OCI-LY1 (cell line): ENCODE results near the gene OPRM1.

Experiments used
- H2AFZ ChIP-seq: fragments of 200-600 bp; sonication (generic), shearing (Covaris generic); 2 replicates; pipeline ENCODE4 v1.6.0; 2014; ENCODE audit warnings: antibody characterized with exemption, mild to moderate bottlenecking, low read length
- H3F3A ChIP-seq: fragments of 200-600 bp; sonication (generic), shearing (Covaris generic); 2 replicates; pipeline ENCODE4 v1.6.0; 2014; ENCODE audit warnings: mild to moderate bottlenecking, antibody characterized with exemption, low read length, moderate library complexity; ENCODE audit not compliant: insufficient read depth
- H3K27ac ChIP-seq: fragments of 200-600 bp; sonication (generic); 2 replicates; pipeline ENCODE4 v1.5.1; 2014; ENCODE audit warnings: low read length, mixed run types, mild to moderate bottlenecking, low read depth; ENCODE audit not compliant: poor library complexity, severe bottlenecking
- H3K27me3 ChIP-seq: fragments of 200-600 bp; sonication (generic); 2 replicates; pipeline ENCODE4 v1.6.0; 2014; ENCODE audit warnings: antibody characterized with exemption, mild to moderate bottlenecking, low read length, moderate library complexity; ENCODE audit not compliant: insufficient read depth
- H3K36me3 ChIP-seq: fragments of 200-600 bp; sonication (generic); 2 replicates; pipeline ENCODE4 v1.6.1; 2014; ENCODE audit warnings: mild to moderate bottlenecking, antibody characterized with exemption, low read length, moderate library complexity, mixed read lengths; ENCODE audit not compliant: insufficient read depth
- H3K4me1 ChIP-seq: fragments of 200-600 bp; sonication (generic); 2 replicates; pipeline ENCODE4 v1.5.1; 2014; ENCODE audit warnings: mild to moderate bottlenecking, low read length, moderate library complexity; ENCODE audit not compliant: insufficient read depth, severe bottlenecking
- H3K4me2 ChIP-seq: fragments of 200-600 bp; sonication (generic), shearing (Covaris generic); 2 replicates; pipeline ENCODE4 v1.6.1; 2014; ENCODE audit warnings: low read length
- H3K4me3 ChIP-seq: fragments of 200-600 bp; sonication (generic); 2 replicates; pipeline ENCODE4 v1.5.1; 2014; ENCODE audit warnings: low read length, low read depth, mild to moderate bottlenecking, mixed read lengths; ENCODE audit not compliant: poor library complexity, severe bottlenecking
- H3K79me2 ChIP-seq: fragments of 200-600 bp; shearing (Covaris generic); 2 replicates; pipeline ENCODE4 v1.6.1; 2016; ENCODE audit warnings: mixed run types, low read length, mixed read lengths; ENCODE audit not compliant: insufficient read depth
- H3K9ac ChIP-seq: fragments of 200-600 bp; sonication (generic), shearing (Covaris generic); 2 replicates; pipeline ENCODE4 v1.6.1; 2014; ENCODE audit warnings: mild to moderate bottlenecking, low read length, mixed read lengths
- H3K9me2 ChIP-seq: fragments of 200-600 bp; sonication (generic), shearing (Covaris generic); 2 replicates; pipeline ENCODE4 v1.6.1; 2014; ENCODE audit warnings: low read depth, mild to moderate bottlenecking, low read length, mixed read lengths
- H3K9me3 ChIP-seq: fragments of 200-600 bp; shearing (Covaris generic); 2 replicates; pipeline ENCODE4 v1.6.1; 2014; ENCODE audit warnings: low read length, mixed read lengths
- H4K20me1 ChIP-seq: fragments of 200-600 bp; sonication (generic), shearing (Covaris generic); 2 replicates; pipeline ENCODE4 v1.6.0; 2016; ENCODE audit warnings: mild to moderate bottlenecking, low read length; ENCODE audit not compliant: insufficient read depth
- CTCF ChIP-seq: fragments of 200-600 bp; sonication (generic), shearing (Covaris generic); IDR thresholded peaks from 2 replicates; pipeline ENCODE4 v1.5.1; 2017; ENCODE audit warnings: mild to moderate bottlenecking, antibody characterized with exemption, low read length, moderate library complexity, mixed read lengths
- EZH2 ChIP-seq: fragments of 200-600 bp; sonication (generic), shearing (Covaris generic); IDR thresholded peaks from 2 replicates; pipeline ENCODE4 v1.8.0; 2017; ENCODE audit warnings: borderline replicate concordance, mixed run types, mild to moderate bottlenecking, antibody characterized with exemption, low read length, moderate library complexity, mixed read lengths

OPRM1 gene

GRCh38 chr6:154206996-154207395, 168.0 kb downstream of the OPRM1 start:
- Histone ChIP-seq H3K4me3 (no peak overlapping the region), H3K79me2 (no peaks in the 10 kb centered on the region), H4K20me1 (no peaks in the 10 kb centered on the region), H3K4me1 (no peaks in the 10 kb centered on the region), H3K27me3 (no peaks in the 10 kb centered on the region), H2AFZ (no peak overlapping the region), H3K9me2 (no peaks in the 10 kb centered on the region), H3F3A (no peaks in the 10 kb centered on the region), H3K27ac (no peak overlapping the region), H3K4me2 (no peak overlapping the region), H3K36me3 (no peaks in the 10 kb centered on the region), H3K9ac (no peak overlapping the region), H3K9me3 (no peaks in the 10 kb centered on the region)
- no peak for TF ChIP-seq CTCF
- no peak for TF ChIP-seq EZH2

- no peaks in the 10 kb centered on the region for H3K27me3 ChIP-seq
- no peaks in the 10 kb centered on the region for H4K20me1 ChIP-seq
- H3K27ac ChIP-seq: no peak overlapping the region
- H3K36me3 ChIP-seq: no peaks in the 10 kb centered on the region
- no peak overlapping the region for H3K9ac ChIP-seq
- no peaks in the 10 kb centered on the region for H3K79me2 ChIP-seq
- no peaks in the 10 kb centered on the region for H3F3A ChIP-seq
- H2AFZ ChIP-seq: no peak overlapping the region
- H3K4me2 ChIP-seq: no peak overlapping the region
- H3K9me2 ChIP-seq: no peaks in the 10 kb centered on the region
- no peak overlapping the region for H3K4me3 ChIP-seq
- H3K9me3 ChIP-seq: no peaks in the 10 kb centered on the region
- TF ChIP-seq EZH2 (no peak), CTCF (no peak)
- no peaks in the 10 kb centered on the region for H3K4me1 ChIP-seq
Observed at GRCh38 chr6:154209555-154209954, 170.5 kb downstream of the OPRM1 start.

- Histone ChIP-seq H3K4me1 (no peaks in the 10 kb centered on the region), H3K79me2 (no peaks in the 10 kb centered on the region), H4K20me1 (no peaks in the 10 kb centered on the region), H3K9ac (no peak overlapping the region), H3K9me2 (no peaks in the 10 kb centered on the region), H3K36me3 (no peaks in the 10 kb centered on the region), H3K9me3 (no peaks in the 10 kb centered on the region), H3F3A (no peaks in the 10 kb centered on the region), H3K27ac (no peak overlapping the region), H3K27me3 (no peaks in the 10 kb centered on the region), H3K4me2 (no peak overlapping the region), H2AFZ (no peak overlapping the region), H3K4me3 (no peak overlapping the region)
- no peak for TF ChIP-seq EZH2
- TF ChIP-seq CTCF: no peak
Observed at GRCh38 chr6:154210678-154211077, 171.6 kb downstream of the OPRM1 start.
